T-cell (primary cell): ENCODE results near the gene PRKN. TPM values are rescaled to one million over a fixed set of nuclear protein-coding genes. Genes with fewer than 3 reads are reported as not detected.

Source experiments
- ATAC-seq, 4 experiments: fragments of 200-7000 bp in 3 of 4; fragments of 150-1000 bp in 1 of 4; cut with Tn5 transposase; replicated peaks in 1 of 4; 1 replicate in 3 of 4; 2 replicates in 1 of 4; pipeline ENCODE4 v1.10.0; 2021; ENCODE audit warnings: moderate library complexity in 3 of 4, mild to moderate bottlenecking in 2 of 4, moderate number of reproducible peaks in 1 of 4
- CTCF ChIA-PET, 2 donors: fragments of 300-600 bp; sonication (Branson Sonifier 250); formaldehyde crosslinking; loops; one replicate each; lab custom pipeline; 2022; ENCODE audit warnings: antibody characterized with exemption in 2 of 2; lab: Charles Lee
- POLR2A ChIA-PET, 2 donors: fragments of 300-600 bp; sonication (Branson Sonifier 250); formaldehyde crosslinking; loops; one replicate each; lab custom pipeline; 2022; ENCODE audit warnings: antibody characterized with exemption in 2 of 2; lab: Charles Lee
- DNase-seq, 35 experiments: peaks; one replicate each; pipeline versions ENCODE4 v3.0.0 to v3.0.0-alpha.2; 2013 to 2023
- H3K27ac ChIP-seq: one replicate; pipeline ENCODE4 v1.5.1; 2013; ENCODE audit warnings: low read length
- H3K27me3 ChIP-seq, 2 experiments: replicated peaks in 1 of 2; 1 replicate in 1 of 2; 2 replicates in 1 of 2; pipeline versions ENCODE4 v1.6.1 to v1.7.0; 2013; ENCODE audit warnings: low read length in 1 of 2, mixed read lengths in 1 of 2; ENCODE audit not compliant: control insufficient read depth in 2 of 2, insufficient read depth in 2 of 2; ENCODE audit errors: extremely low read depth in 1 of 2
- H3K36me3 ChIP-seq, 2 donors: 1 replicate in 1 of 2; 2 replicates in 1 of 2; pipeline versions ENCODE4 v1.6.1 to v1.7.0; 2013; ENCODE audit warnings: low read length in 1 of 2; ENCODE audit not compliant: control insufficient read depth in 2 of 2, insufficient read depth in 1 of 2; ENCODE audit errors: extremely low read depth in 1 of 2
- H3K4me1 ChIP-seq, 2 experiments: 1 replicate in 1 of 2; 2 replicates in 1 of 2; pipeline versions ENCODE4 v1.6.1 to v1.7.0; 2013; ENCODE audit warnings: low read length in 2 of 2, mixed read lengths in 1 of 2; ENCODE audit not compliant: insufficient read depth in 2 of 2, control insufficient read depth in 1 of 2; ENCODE audit errors: extremely low read depth in 1 of 2
- H3K4me3 ChIP-seq, 2 donors: 1 replicate in 1 of 2; 2 replicates in 1 of 2; pipeline versions ENCODE4 v1.5.1 to v1.7.0; 2013; ENCODE audit warnings: mild to moderate bottlenecking in 2 of 2, low read length in 1 of 2, moderate library complexity in 1 of 2; ENCODE audit not compliant: control insufficient read depth in 1 of 2; ENCODE audit errors: extremely low read depth in 1 of 2
- H3K9me3 ChIP-seq: 2 replicates; pipeline ENCODE4 v1.7.0; 2013
- H3K27ac Mint-ChIP-seq, 2 donors: one replicate each; pipeline ENCODE4 v1.8.0; 2020 to 2021; ENCODE audit warnings: mild to moderate bottlenecking in 2 of 2, mixed read lengths in 2 of 2
- H3K27me3 Mint-ChIP-seq, 2 donors: one replicate each; pipeline ENCODE4 v1.8.0; 2021 to 2022; ENCODE audit warnings: mixed read lengths in 2 of 2
- H3K36me3 Mint-ChIP-seq: one replicate; pipeline ENCODE4 v1.8.0; 2021; ENCODE audit warnings: mixed read lengths
- H3K4me1 Mint-ChIP-seq, 3 donors: one replicate each; pipeline ENCODE4 v1.8.0; 2020 to 2022; ENCODE audit warnings: mixed read lengths in 3 of 3, mild to moderate bottlenecking in 1 of 3
- H3K4me3 Mint-ChIP-seq, 3 donors: one replicate each; pipeline ENCODE4 v1.8.0; 2020 to 2022; ENCODE audit warnings: mild to moderate bottlenecking in 3 of 3, mixed read lengths in 3 of 3, moderate library complexity in 3 of 3
- H3K9me3 Mint-ChIP-seq, 3 donors: one replicate each; pipeline ENCODE4 v1.8.0; 2020 to 2022; ENCODE audit warnings: mixed read lengths in 3 of 3
- WGBS: methylation state at CpG from one replicate; pipeline ENCODE4 v1.1.5; 2013; ENCODE audit warnings: missing lambda C conversion rate; ENCODE audit not compliant: insufficient coverage; 5-methylcytosine and 5-hydroxymethylcytosine counted together
- total RNA-seq, 35 experiments: library from RNA in 6 of 35; stranded (reverse) in 6 of 35; fragments of 120-200 nt in 1 of 35; gene quantifications; one replicate each; pipeline versions ENCODE4 v1.2.1 to v1.2.4 and lab custom pipeline; 2013 to 2026

PRKN gene
- total RNA-seq, 5 donors from 2014 or later (not counting 1 experiment from before 2014, with no cell fraction given), result 3.4 to 7.7 (median 6.1) TPM

- ChIA-PET POLR2A (no interaction called here), CTCF (no interaction called here)
- Mint-ChIP-seq H3K4me3 (no peak overlapping the region), H3K36me3 (no peaks in the 10 kb centered on the region), H3K4me1 (no peaks in the 10 kb centered on the region), H3K9me3 (peaks cover 4 to 9% (median 5%) of the 10 kb centered on the region in 3 donors), H3K27me3 (no peaks in the 10 kb centered on the region), H3K27ac (no peak overlapping the region)
- no peak overlapping the region for H3K27ac ChIP-seq
- 88% methylated on average over 9 of the region's 15 CpGs for WGBS
- DNase-seq, result no peak
- H3K4me3 ChIP-seq, result no peak overlapping the region
- ATAC-seq, result no peak
- no peaks in the 10 kb centered on the region for H3K9me3 ChIP-seq
- H3K4me1 ChIP-seq, result no peaks in the 10 kb centered on the region
- no peaks in the 10 kb centered on the region for H3K36me3 ChIP-seq
- no peaks in the 10 kb centered on the region for H3K27me3 ChIP-seq
Measured at GRCh38 chr6:162124710-162125435, 602.7 kb downstream of the PRKN start.

DNA sequence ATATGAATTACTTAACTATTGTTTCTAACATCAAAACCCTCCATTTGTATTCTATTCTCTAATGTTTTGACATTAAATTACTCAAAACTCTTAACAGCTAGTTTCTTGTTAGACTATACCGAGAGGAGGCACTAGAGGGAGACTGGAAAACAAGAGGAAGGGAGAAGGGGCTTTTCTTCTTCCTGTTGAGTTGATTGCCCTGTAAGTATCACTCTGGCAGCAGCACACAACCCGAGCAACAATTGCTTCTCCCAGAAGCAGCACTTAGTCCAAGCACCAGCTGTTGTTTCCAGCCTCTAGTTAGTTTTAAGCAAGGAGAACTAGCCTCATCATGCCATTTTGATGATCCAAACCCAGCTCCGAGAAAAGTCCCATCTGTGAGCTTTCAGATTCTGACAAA lies 603.8 kb downstream of the PRKN start:
- Mint-ChIP-seq H3K4me3 (no peak overlapping the region), H3K27me3 (no peaks in the 10 kb centered on the region), H3K4me1 (no peaks in the 10 kb centered on the region), H3K9me3 (peaks cover 4 to 9% (median 5%) of the 10 kb centered on the region in 3 donors), H3K36me3 (no peaks in the 10 kb centered on the region), H3K27ac (no peak overlapping the region)
- Histone ChIP-seq H3K9me3 (no peaks in the 10 kb centered on the region), H3K36me3 (no peaks in the 10 kb centered on the region), H3K27me3 (no peaks in the 10 kb centered on the region), H3K4me3 (no peak overlapping the region), H3K27ac (no peak overlapping the region), H3K4me1 (no peaks in the 10 kb centered on the region)
- ChIA-PET POLR2A (no interaction called here), CTCF (no interaction called here)
- WGBS, result no CpG with 5 or more reads among the region's 3 CpGs
- ATAC-seq (no peak), DNase-seq (no peak)

DNA sequence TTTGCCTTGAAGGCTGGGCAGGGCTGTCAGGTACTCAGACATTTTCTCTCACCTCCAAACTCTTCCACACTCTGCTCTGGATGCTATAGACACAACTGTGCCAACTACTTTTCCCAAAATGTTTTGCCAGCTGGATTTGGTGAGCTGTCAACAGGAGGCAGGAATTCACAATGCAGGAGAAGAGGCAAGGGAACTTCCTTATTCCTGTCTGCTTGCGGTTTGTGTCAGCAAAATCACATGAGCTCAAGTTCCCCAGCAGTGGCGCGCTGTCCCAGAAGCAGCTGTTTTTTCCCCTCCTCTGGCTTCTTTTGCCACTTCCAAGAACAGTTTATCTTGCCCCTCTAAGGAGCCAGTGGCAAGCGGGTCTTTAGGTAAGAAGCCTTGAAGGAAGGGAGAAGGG lies 608.2 kb downstream of the PRKN start:
- Mint-ChIP-seq H3K9me3 (peaks cover 0 to 9% (median 5%) of the 10 kb centered on the region in 3 donors), H3K4me1 (no peaks in the 10 kb centered on the region), H3K27ac (no peak overlapping the region), H3K4me3 (no peak overlapping the region), H3K27me3 (no peaks in the 10 kb centered on the region), H3K36me3 (peaks cover 5% of the 10 kb centered on the region)
- ChIA-PET CTCF (no interaction called here), POLR2A (no interaction called here)
- no peak for DNase-seq
- no peaks in the 10 kb centered on the region for H3K9me3 ChIP-seq
- 18% methylated on average over 2 of the region's 4 CpGs for WGBS
- H3K4me1 ChIP-seq, result no peaks in the 10 kb centered on the region
- H3K27ac ChIP-seq, result no peak overlapping the region
- H3K4me3 ChIP-seq, result no peak overlapping the region
- ATAC-seq, result no peak
- no peaks in the 10 kb centered on the region for H3K27me3 ChIP-seq
- H3K36me3 ChIP-seq, result no peaks in the 10 kb centered on the region

DNA sequence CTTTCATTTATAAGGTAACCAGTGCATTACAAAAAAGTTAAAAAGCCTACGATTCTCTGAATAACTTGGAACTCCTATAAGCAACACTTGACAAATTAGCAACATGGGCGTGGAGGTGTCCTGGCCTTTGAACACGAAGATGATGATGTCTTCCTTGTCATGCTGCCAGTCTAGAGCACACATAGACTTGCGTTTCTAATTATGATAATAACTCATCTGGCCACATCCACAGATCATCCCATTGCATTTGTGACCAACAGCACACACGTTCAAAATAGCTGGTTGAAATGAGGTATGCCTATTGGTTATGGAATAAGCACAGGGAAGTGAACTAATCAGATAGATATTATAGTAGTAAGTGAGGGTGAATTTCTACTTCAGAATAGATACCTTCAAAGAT lies 608.9 kb downstream of the PRKN start:
- no peak overlapping the region for H3K27ac ChIP-seq
- H3K4me1 ChIP-seq, result no peaks in the 10 kb centered on the region
- Mint-ChIP-seq H3K9me3 (peaks cover 0 to 7% (median 5%) of the 10 kb centered on the region in 3 donors), H3K27ac (no peak overlapping the region), H3K36me3 (peaks cover 5% of the 10 kb centered on the region), H3K4me1 (no peaks in the 10 kb centered on the region), H3K27me3 (no peaks in the 10 kb centered on the region), H3K4me3 (no peak overlapping the region)
- ChIA-PET POLR2A (no interaction called here), CTCF (no interaction called here)
- H3K9me3 ChIP-seq, result no peaks in the 10 kb centered on the region
- no peak overlapping the region for H3K4me3 ChIP-seq
- 85% methylated on average over 3 of the region's 5 CpGs for WGBS
- no peak for ATAC-seq
- H3K27me3 ChIP-seq, result no peaks in the 10 kb centered on the region
- H3K36me3 ChIP-seq, result no peaks in the 10 kb centered on the region
- no peak for DNase-seq

DNA sequence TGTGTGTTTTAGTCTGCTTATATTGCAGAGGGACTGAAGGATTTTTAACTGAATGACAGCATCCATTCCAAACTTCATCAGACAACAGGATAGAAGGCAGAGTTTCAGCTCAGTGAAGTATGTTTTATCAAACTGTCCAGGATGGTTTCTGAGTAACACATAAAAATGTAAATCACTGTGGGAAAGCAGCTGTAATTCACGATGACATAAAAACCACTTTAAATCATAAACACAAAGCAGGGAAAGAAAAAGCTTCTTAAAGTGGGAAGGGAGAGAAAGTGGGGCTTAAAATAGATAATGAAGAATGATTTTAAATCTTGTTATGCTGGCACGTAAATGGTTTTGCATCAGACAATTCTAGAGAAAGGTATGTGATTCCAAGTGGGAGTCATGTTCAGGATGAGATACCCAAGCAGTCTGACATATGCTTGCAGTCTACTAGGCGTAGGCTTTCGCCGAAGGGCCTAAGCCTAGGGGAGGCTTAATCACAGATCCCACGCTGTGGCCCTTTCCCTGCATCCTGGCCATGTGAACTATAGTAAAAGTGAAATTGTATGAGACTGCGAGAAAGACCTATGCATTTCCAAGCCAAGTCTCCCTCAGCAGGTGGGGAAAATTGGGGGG lies 610.6 kb downstream of the PRKN start:
- Histone ChIP-seq H3K4me1 (no peaks in the 10 kb centered on the region), H3K27ac (no peak overlapping the region), H3K36me3 (no peaks in the 10 kb centered on the region), H3K9me3 (no peaks in the 10 kb centered on the region), H3K4me3 (no peak overlapping the region), H3K27me3 (no peaks in the 10 kb centered on the region)
- 96% methylated on average over 4 of the region's 7 CpGs for WGBS
- ChIA-PET CTCF (no interaction called here), POLR2A (interaction anchor here in 1 of 2 donors (0.6 to 0.7 kb wide), 2 partner anchors 41 to 78 kb away, joined by 3 to 7 read pairs; no protein-coding TSS in a partner anchor)
- DNase-seq (no peak), ATAC-seq (no peak)
- Mint-ChIP-seq H3K36me3 (peaks cover 5% of the 10 kb centered on the region), H3K27me3 (no peaks in the 10 kb centered on the region), H3K4me3 (no peak overlapping the region), H3K27ac (no peak overlapping the region), H3K4me1 (no peaks in the 10 kb centered on the region), H3K9me3 (peaks cover 5 to 12% (median 5%) of the 10 kb centered on the region in 3 donors)

- no peaks in the 10 kb centered on the region for H3K36me3 ChIP-seq
- Mint-ChIP-seq H3K27me3 (no peaks in the 10 kb centered on the region), H3K36me3 (no peaks in the 10 kb centered on the region), H3K4me1 (no peaks in the 10 kb centered on the region), H3K9me3 (peaks cover 4 to 13% (median 5%) of the 10 kb centered on the region in 3 donors), H3K4me3 (no peak overlapping the region), H3K27ac (no peak overlapping the region)
- DNase-seq, result no peak
- no peaks in the 10 kb centered on the region for H3K9me3 ChIP-seq
- ATAC-seq, result no peak
- ChIA-PET POLR2A (no interaction called here), CTCF (no interaction called here)
- 88% methylated on average over 1 of the region's 2 CpGs for WGBS
- H3K4me3 ChIP-seq, result no peak overlapping the region
- no peak overlapping the region for H3K27ac ChIP-seq
- no peaks in the 10 kb centered on the region for H3K4me1 ChIP-seq
- no peaks in the 10 kb centered on the region for H3K27me3 ChIP-seq
Measured at GRCh38 chr6:162109480-162110050, 618.0 kb downstream of the PRKN start.
